Keratinocyte (primary cell): Measurements from ENCODE around the gene EPHB1.

Source experiments
- EZH2 ChIP-seq: IDR thresholded peaks from one replicate; pipeline ENCODE4 v1.6.1; 2012; ENCODE audit warnings: inconsistent platforms, mild to moderate bottlenecking, low read length, moderate library complexity
- TF ChIP-seq, protein P1 (sequence below), 3 experiments: IDR thresholded peaks in 1 of 3; conservative IDR thresholded peaks in 1 of 3; optimal IDR thresholded peaks in 1 of 3; 2 replicates in 2 of 3; 3 replicates in 1 of 3; pipeline versions ENCODE3 to v1.5.1; 2011; ENCODE audit warnings: low read length in 3 of 3, mild to moderate bottlenecking in 3 of 3, moderate library complexity in 2 of 3, control low read depth in 1 of 3, inconsistent platforms in 1 of 3; ENCODE audit not compliant: insufficient read depth in 2 of 3; ENCODE audit errors: extremely low read depth in 1 of 3

GRCh38 chr3:135076341-135076740, 281.3 kb downstream of the EPHB1 start:
- TF ChIP-seq, protein P1, sequence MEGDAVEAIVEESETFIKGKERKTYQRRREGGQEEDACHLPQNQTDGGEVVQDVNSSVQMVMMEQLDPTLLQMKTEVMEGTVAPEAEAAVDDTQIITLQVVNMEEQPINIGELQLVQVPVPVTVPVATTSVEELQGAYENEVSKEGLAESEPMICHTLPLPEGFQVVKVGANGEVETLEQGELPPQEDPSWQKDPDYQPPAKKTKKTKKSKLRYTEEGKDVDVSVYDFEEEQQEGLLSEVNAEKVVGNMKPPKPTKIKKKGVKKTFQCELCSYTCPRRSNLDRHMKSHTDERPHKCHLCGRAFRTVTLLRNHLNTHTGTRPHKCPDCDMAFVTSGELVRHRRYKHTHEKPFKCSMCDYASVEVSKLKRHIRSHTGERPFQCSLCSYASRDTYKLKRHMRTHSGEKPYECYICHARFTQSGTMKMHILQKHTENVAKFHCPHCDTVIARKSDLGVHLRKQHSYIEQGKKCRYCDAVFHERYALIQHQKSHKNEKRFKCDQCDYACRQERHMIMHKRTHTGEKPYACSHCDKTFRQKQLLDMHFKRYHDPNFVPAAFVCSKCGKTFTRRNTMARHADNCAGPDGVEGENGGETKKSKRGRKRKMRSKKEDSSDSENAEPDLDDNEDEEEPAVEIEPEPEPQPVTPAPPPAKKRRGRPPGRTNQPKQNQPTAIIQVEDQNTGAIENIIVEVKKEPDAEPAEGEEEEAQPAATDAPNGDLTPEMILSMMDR (optimal IDR thresholded peaks at IDR 0.05 in 1 of 3, IDR thresholded peaks at IDR 0.05 in 1 of 3, conservative IDR thresholded peaks at IDR 0.05 in 1 of 3; ENCODE audit: extremely low read depth in 1 of 3, insufficient read depth in 2 of 3, low read length in 3 of 3), result no peak
- TF ChIP-seq EZH2, result no peak
